ENCODE results near the gene HTR7.

DNA sequence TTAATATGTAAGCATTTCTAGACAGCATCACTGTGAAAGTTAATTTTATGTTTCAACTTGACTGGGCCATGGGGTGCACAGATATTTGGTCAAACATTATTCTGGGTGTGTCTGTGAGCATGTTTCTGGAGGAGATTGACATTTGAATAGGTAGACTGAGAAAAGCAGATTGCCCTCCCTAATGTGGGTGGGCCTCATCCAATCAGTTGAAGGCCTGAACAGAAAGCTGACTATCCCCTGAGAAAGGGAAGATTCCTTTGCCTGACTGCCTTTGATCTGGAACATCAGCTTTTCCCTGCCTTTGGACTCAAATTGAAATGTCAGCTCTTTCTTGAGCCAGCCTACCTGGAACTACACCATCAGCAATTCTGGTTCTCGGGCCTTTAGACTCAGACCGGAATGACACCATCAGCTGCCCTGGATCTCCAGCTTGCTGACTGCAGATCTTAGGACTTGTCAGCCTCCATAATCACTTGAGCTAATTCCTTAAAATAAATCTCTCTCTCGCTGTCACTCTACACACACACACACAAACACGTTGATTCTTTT, 8.3 kb upstream of the HTR7 start:
- TF ChIP-seq, protein P1, sequence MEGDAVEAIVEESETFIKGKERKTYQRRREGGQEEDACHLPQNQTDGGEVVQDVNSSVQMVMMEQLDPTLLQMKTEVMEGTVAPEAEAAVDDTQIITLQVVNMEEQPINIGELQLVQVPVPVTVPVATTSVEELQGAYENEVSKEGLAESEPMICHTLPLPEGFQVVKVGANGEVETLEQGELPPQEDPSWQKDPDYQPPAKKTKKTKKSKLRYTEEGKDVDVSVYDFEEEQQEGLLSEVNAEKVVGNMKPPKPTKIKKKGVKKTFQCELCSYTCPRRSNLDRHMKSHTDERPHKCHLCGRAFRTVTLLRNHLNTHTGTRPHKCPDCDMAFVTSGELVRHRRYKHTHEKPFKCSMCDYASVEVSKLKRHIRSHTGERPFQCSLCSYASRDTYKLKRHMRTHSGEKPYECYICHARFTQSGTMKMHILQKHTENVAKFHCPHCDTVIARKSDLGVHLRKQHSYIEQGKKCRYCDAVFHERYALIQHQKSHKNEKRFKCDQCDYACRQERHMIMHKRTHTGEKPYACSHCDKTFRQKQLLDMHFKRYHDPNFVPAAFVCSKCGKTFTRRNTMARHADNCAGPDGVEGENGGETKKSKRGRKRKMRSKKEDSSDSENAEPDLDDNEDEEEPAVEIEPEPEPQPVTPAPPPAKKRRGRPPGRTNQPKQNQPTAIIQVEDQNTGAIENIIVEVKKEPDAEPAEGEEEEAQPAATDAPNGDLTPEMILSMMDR (IDR thresholded peaks at IDR 0.05) = no peak
- TF ChIP-seq POLR2A (IDR thresholded peaks at IDR 0.05) = no peak

Measured in uterus (tissue), 2 donors.